Stimulated activated CD4-positive, alpha-beta T cell treated with anti-CD3 and anti-CD28 coated beads, Interleukin-2, amount 100 ng/mL, for 4 hours (primary cell): ENCODE data around the gene LIX1.
"Not testable (repeated sequence)": the region's sequence is repeated elsewhere in the genome, so short reads cannot be mapped to it uniquely, and the experiment has no call there.

Experiments
- DNase-seq: peaks from one replicate; pipeline ENCODE4 v3.0.0-alpha.2; 2020; ENCODE audit warnings: low read depth

The LIX1 gene

GRCh38 chr5:97142521-97143254, at the start of gene LIX1:
TSS of gene LIX1 (minus strand) at chr5:97142611. CDS start at chr5:97142576, 35 bp downstream.
- DNase-seq = no peak

DNA sequence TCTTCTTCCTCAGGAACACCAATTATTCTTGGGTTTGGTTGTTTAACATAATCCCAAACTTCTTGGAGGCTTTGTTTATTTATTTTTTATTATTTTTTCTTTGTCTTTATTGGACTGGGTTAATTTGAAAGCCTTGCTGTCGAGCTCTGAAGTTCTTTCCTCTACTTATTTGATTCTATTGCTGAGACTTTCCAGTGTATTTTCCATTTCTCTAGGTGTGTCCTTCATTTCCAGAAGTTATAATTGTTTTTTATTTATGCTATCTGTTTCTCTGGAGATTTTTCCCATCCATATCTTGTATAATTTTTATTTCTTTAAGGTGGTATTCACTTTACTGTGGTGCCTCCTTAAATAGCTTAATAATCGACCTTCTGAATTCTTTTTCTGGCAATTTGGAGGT, 49.5 kb upstream of the LIX1 start:
- no peak for DNase-seq

DNA sequence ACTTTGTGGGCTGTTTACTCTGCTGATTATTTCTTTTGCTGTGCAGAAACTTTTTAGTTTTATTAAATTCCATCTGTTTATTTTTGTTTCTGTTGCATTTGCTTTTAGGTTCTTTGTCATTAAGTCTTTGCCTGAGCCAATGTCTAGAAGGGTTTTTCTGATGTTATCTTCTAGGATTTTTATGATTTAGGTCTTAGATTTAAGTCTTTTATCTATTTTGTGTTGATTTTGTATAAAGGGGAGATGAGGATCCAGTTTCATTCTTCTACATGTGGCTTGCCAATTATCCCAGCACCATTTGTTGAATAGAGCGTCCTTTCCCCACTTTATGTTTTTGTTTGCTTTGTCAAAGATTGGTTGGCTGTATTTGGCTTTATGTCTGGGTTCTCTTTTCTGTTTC, 47.1 kb upstream of the LIX1 start:
- not testable (repeated sequence) for DNase-seq

- DNase-seq = no peak
These were observed 41.5 kb upstream of the LIX1 start for GRCh38 chr5:97183930-97184213.

DNA sequence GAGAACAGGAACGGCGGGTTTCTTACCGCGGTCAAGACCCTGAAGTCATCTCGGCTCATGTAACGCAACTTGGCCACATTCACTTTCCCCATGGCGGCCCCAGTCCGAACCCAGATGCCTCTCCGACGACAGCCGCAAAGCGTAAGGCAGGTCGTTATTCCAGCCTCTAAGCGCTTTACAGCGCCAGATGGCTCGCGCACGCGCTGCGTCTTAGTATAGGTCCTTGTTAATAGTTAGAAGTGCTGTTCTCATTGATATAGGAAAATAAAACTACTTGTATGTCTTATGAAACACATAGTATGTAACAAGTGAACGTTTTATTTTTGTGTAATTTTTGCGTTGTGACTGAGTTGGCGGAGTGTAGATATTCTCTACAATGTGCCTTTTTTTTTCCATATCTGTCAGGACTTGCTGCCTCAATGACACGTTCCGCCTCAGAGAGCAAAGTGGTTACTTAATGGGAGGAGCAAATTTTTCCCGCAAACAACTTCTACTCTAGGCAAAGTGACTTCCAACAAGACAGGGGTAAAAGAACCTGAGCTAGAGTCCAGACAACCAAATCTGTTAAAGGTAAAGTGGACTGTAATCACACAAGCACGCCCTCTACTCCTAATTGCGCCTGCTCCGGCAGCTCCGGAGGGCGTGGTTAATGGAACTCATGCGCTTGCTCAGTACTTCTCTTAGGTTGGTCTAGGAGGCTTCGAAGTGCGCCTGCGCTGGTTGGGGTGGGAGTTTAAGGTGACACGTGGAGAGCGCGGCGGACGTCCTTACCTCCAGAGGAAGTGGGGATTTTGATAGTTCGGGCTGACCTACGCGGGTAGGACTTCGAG, 40.9 kb upstream of the LIX1 start, which contains the start of gene RIOK2:
Gene RIOK2 (minus strand): TSS at position 148 of the 830 bp plus-strand sequence. CDS start 56 bp downstream, at position 92.
- DNase-seq = peak; percentile 92

GRCh38 chr5:97182571-97183099, 40.2 kb upstream of the LIX1 start:
- DNase-seq = no peak

DNA sequence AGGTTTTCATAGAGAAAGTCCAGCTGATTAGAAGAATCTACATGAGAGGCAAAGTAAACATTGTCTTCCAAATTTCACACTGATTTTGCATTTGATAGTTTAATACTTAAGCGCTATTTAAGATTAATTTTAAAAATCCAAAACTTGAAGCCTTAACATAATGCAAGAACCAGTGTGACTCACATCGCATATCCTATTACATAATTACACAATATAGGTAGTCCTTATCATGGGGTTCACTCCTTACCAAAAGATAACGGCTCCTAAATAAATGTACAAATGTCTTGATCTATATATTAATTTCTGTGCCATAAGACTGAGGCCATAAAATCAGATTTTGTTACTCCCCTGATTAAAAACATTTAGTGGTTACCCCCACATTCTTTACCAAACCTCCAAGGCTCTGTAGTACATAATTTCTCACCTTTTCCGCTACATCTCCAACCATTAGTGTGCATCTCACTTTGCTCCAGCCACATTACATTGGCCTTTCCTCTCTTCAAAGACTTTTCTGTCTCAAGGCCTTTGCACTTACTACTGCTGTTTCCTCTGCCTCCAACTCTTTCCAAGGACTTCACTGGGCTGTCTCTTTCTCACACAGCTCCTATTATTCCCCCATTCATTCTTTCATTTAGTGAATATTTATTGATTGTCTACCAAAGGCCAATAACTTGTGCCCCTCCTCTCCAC, 39.6 kb upstream of the LIX1 start:
- DNase-seq = no peak

DNA sequence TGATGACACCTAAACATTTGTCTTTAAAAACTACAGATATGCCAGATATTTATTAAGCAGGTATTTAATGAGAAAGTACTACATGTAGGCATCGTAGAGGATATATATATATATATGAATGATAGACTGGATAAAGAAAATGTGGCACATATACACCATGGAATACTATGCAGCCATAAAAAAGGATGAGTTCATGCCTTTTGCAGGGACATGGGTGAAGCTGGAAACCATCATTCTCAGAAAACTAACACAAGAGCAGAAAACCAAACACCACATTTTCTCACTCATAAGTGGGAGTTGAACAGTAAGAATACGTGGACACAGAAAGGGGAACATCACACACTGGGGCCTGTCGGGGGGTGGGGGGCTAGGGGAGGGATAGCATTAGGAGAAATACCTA, 37.0 kb upstream of the LIX1 start:
- not testable (repeated sequence) for DNase-seq

- DNase-seq = no peak
These were observed 29.8 kb upstream of the LIX1 start for GRCh38 chr5:97172227-97172626.

DNA sequence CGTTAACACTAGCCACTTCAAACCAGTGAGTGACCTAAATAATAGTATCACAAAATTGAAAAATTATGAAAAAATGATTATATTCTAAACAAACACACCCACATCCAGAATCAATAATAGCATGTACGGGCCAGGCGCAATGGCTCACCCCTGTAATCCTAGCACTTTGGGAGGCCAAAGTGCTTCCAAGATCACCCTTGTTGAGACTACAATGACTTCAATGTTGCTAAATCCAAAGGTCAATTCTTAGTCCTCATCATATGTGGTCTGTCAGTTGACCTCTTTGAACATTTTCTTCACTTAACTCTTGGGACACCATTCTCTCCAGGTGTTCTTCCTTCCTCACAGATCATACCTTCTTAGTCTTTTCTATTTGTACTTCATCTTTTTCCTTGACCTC, 29.3 kb upstream of the LIX1 start:
- DNase-seq = no peak

DNA sequence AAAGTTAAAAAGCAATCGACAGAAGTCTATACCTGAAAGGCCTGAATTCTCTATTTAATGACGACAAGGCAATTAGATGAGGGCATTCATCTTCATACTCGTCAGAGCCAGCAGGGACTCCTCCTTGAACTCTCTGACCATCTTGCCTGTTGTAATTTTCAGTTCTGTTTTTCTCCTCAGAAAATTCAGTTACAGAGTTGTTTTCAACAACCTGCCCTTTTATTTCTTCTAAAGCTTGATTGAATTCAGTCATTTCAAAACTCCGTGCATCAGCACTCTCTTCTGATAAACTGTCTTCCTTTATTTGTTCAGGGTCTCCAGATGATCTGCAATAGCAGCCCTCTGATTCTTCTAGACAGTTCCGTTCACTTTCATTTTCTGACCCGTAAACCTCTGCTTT, 25.0 kb upstream of the LIX1 start:
- no peak for DNase-seq

- DNase-seq = no peak
These were observed 23.3 kb upstream of the LIX1 start for GRCh38 chr5:97165726-97166125.

DNA sequence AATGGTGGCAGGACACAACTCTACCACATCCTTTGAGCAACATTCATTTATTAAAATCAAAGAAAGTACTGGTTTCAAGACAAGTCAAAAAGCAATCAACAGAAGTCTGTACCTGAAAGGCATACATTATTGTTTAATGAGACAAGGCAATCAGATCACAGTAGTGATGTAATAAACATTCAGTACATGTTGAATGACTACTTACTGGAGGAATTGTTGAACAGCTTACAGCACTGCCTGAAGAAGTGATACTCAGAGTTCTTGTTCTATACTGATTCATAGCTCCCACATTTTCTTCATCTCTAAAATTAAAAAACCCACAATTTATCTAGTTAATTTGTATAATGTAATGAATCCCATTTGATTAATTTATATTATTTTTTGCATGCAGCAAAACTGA, 22.4 kb upstream of the LIX1 start:
- DNase-seq = no peak

GRCh38 chr5:97163790-97164285, 21.4 kb upstream of the LIX1 start:
- DNase-seq = no peak

DNA sequence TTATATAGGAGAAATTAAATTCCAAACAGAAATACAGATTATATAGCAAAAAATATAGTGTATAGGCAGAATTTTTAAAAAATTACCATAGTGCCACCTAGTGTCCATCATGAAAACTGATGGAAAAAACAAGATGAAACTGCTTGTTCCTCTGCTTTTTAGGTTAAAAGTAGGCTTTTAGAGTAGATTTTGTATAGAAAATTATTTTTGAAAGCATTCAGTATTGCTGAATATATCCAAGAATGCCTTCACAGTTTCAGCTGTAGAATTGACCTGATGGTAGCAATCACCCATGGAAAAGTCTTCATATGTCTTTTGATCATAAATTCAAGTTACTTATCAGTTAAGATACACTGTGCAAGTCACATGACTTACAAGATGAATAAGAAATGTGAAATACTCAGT, 21.0 kb upstream of the LIX1 start:
- DNase-seq = no peak

DNA sequence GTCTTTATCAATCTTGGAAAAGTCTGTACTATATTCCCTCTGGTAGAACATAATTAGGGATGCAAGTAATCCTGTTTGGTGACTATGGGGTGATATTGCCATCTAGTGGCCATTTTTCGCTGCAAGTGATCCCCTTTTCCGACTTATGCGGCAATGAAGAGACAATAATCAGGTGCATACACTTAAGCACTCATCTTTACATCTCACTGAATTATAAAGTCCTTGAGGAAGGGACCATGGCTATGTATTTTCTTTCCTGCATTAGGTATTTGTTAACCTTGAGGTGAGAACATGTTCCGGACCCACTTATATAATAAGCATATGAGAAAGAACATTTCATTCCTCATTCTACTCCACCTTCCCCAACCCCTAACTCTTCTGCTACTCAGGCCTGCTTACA, 19.6 kb upstream of the LIX1 start:
- DNase-seq = peak; percentile 32

- DNase-seq = no peak
These were observed 15.3 kb upstream of the LIX1 start for GRCh38 chr5:97157689-97158088.

GRCh38 chr5:97151370-97151769, 9.0 kb upstream of the LIX1 start:
- DNase-seq = no peak

GRCh38 chr5:97150401-97150800, 8.0 kb upstream of the LIX1 start:
- DNase-seq = no peak

DNA sequence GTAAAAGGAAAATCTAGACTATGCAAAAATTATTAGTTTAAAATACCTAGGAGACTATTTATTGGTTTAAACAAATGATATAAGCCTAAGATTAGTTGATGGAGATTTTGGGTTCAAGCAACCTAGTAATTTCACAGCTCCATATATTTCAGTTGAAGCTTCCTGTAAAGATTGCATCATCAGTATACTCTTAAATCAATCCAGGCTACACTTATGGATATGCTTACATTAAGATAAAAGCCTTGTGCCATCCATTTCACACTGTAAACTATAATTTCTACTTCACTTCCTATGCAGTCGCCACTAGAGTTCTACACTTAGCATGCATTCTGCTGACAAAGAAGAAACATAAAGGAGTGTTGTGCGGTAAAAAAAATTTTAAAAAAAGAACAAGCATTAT, 7.3 kb upstream of the LIX1 start:
- no peak for DNase-seq

- DNase-seq = no peak
These were observed 5.9 kb upstream of the LIX1 start for GRCh38 chr5:97148288-97148687.

DNA sequence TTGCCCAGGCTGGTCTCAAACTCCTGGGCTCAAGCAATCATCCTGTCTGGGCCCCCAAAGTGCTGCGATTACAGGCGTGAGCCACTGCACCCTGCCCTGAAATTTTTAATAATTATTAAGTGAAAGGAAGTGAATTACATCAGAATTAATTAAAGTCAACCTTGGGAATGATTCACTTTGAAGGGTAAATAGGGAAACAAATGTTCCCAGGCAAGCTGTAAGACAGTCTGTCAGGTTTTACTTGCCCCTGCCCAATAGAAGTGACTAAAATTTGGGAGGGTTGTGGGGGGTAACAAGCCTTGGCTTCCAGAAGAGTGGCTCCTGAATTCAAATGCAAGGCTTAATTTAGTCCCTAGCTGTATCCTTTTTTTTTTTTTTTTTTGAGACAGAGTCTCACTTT, 1.3 kb upstream of the LIX1 start:
- no peak for DNase-seq

- DNase-seq = no peak
These were observed 872 bp downstream of the LIX1 start for GRCh38 chr5:97141539-97141938.
